Testis (tissue), 2 donors: ENCODE results near the gene BRSK2.

Source experiments
- CTCF ChIP-seq, 3 experiments: fragments of 450-650 bp in 2 of 3; fragments of 200-600 bp in 1 of 3; sonication (generic) in 1 of 3; IDR thresholded peaks; one replicate each; pipeline ENCODE4 v1.5.1; 2016 to 2019; ENCODE audit warnings: antibody characterized with exemption in 3 of 3, mild to moderate bottlenecking in 2 of 3, moderate library complexity in 1 of 3
- POLR2A ChIP-seq: fragments of 450-650 bp; IDR thresholded peaks from one replicate; pipeline ENCODE4 v1.6.1; 2017; ENCODE audit warnings: antibody characterized with exemption, mild to moderate bottlenecking, moderate library complexity

- no peak for TF ChIP-seq CTCF (IDR thresholded peaks at IDR 0.05)
- TF ChIP-seq POLR2A: no peak
Measured at GRCh38 chr11:1344056-1344635, 45.6 kb upstream of the BRSK2 start.
